ENCODE data around the gene SGTA. TPM values are rescaled to one million over a fixed set of nuclear protein-coding genes. Genes with fewer than 3 reads are reported as not detected.

Gene SGTA
- total RNA-seq, 2 experiments from 2014 or later: 51.0 to 51.1 TPM

DNA sequence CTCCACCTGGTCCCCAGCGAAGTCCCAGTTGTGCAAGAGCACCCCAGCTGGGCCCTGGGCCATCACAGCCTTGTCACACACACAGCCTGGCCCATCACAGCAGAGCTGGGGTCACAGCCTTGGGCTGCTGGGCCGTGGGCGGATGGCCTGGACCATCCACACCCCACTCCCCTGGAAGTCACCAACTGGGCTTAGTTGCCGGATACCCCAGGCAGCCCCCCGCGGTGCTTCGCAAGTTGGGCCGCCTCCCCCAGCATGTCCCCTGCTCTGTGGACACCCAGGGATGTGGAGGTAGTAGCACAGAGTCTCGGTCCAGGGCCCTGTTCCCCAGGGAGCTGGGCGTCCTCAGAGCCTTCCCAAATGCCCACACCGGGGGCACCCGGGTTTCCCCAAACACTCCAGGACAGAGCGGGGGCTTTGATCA lies 32.1 kb upstream of the SGTA start:
- H3K27ac Mint-ChIP-seq: no peak overlapping the region

DNA sequence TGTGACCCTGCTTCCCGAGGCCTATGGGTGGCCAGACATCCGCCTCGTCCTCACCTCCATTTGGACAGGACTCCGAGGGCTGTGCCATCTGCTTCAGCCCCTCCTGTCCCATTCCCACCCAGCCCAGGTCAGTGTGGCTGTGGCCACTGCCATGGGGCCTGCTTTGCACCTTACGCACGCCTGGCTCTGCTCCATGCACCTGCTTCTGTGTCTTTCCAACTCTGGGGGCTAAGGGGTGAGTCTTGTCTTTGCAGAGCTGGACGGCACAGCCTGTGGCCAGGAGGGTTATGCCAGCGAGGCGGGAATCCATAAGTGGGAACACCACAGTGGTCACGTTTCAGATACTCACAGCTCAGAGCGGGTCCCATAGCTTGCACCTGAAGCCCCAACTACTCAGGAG lies 31.4 kb upstream of the SGTA start:
- POLR2A ChIA-PET: no interaction called here

More for the DNA sequence above, 32.1 kb upstream of the SGTA start:
- Mint-ChIP-seq H3K36me3 (ENCODE audit: low read depth) (peaks cover 2% of the 10 kb centered on the region), H3K4me3 (no peak overlapping the region), H3K27me3 (ENCODE audit: low read depth) (no peaks in the 10 kb centered on the region), H3K4me1 (ENCODE audit: low read depth) (peaks cover 1% of the 10 kb centered on the region), H3K9me3 (ENCODE audit: insufficient read depth) (no peaks in the 10 kb centered on the region)
- no peak for ATAC-seq
- DNase-seq: no peak
- ChIA-PET CTCF (no interaction called here), POLR2A (no interaction called here)

DNA sequence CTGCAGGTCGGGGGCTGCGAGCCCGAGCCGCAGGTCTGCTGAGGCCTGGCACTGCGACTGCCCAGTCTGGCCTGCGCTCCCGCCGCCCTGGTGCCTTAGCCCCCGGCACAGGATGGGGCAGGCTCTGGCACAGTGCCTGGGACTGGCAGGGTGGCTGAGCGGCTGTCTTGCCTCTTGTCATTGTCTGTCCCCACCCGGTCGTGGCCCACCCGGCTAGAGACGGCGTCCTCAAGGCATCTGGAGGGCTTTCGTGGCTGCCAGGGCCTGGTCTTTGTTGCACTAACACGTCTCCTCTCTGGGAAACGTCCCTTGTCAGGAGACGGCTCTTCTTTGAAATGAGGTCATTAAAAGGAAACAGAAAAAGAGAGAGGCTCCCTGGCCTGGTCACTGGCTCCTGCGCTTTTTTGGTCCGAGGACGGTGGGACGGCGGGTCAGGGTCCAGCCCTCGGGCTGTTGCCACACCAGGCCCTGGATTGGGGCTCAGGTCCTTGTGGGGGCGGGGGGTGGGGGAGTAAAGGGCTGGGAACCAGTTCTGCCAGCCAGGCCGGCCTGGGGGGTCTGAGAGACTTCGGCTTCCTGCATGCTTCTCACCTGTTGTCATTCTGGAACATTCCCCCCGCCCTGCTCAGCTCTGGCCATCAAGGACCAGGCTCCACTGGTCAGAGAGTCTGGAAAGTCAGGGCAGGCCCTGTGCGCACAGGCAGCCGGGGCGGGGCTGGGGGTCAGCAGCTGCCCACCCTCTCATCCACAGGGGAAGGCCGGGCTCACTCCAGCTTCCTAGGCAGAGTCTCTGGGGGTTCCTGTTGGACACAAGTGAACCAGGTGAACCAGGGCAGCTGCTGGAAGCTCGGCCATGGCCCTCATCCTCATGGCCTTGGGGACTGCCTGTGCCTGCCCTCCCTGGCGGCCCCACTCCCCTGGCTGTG lies 30.4 kb upstream of the SGTA start:
- ATAC-seq: no peak
- Mint-ChIP-seq H3K36me3 (ENCODE audit: low read depth) (peaks cover 15% of the 10 kb centered on the region), H3K27me3 (ENCODE audit: low read depth) (no peaks in the 10 kb centered on the region), H3K4me3 (no peak overlapping the region), H3K27ac (no peak overlapping the region), H3K4me1 (ENCODE audit: low read depth) (no peaks in the 10 kb centered on the region), H3K9me3 (ENCODE audit: insufficient read depth) (no peaks in the 10 kb centered on the region)
- CTCF ChIA-PET: no interaction called here
- no peak for DNase-seq
- POLR2A ChIA-PET: no interaction called here

More for the DNA sequence above, 31.4 kb upstream of the SGTA start:
- no peak overlapping the region for H3K27ac Mint-ChIP-seq
- H3K9me3 Mint-ChIP-seq (ENCODE audit: insufficient read depth): no peaks in the 10 kb centered on the region
- H3K4me3 Mint-ChIP-seq: no peak overlapping the region
- H3K36me3 Mint-ChIP-seq (ENCODE audit: low read depth): peaks cover 7% of the 10 kb centered on the region
- no peaks in the 10 kb centered on the region for H3K27me3 Mint-ChIP-seq (ENCODE audit: low read depth)
- no peak for DNase-seq
- no peaks in the 10 kb centered on the region for H3K4me1 Mint-ChIP-seq (ENCODE audit: low read depth)
- ATAC-seq: no peak
- CTCF ChIA-PET: no interaction called here

- ChIA-PET POLR2A (no interaction called here), CTCF (no interaction called here)
- no peak for DNase-seq
- peaks cover 15% of the 10 kb centered on the region for H3K36me3 Mint-ChIP-seq (ENCODE audit: low read depth)
- H3K27me3 Mint-ChIP-seq (ENCODE audit: low read depth): no peaks in the 10 kb centered on the region
- no peak overlapping the region for H3K4me3 Mint-ChIP-seq
- no peaks in the 10 kb centered on the region for H3K9me3 Mint-ChIP-seq (ENCODE audit: insufficient read depth)
- no peak for ATAC-seq
- no peak overlapping the region for H3K27ac Mint-ChIP-seq
- H3K4me1 Mint-ChIP-seq (ENCODE audit: low read depth): no peaks in the 10 kb centered on the region
These were observed 29.6 kb upstream of the SGTA start for GRCh38 chr19:2812414-2813234.

DNA sequence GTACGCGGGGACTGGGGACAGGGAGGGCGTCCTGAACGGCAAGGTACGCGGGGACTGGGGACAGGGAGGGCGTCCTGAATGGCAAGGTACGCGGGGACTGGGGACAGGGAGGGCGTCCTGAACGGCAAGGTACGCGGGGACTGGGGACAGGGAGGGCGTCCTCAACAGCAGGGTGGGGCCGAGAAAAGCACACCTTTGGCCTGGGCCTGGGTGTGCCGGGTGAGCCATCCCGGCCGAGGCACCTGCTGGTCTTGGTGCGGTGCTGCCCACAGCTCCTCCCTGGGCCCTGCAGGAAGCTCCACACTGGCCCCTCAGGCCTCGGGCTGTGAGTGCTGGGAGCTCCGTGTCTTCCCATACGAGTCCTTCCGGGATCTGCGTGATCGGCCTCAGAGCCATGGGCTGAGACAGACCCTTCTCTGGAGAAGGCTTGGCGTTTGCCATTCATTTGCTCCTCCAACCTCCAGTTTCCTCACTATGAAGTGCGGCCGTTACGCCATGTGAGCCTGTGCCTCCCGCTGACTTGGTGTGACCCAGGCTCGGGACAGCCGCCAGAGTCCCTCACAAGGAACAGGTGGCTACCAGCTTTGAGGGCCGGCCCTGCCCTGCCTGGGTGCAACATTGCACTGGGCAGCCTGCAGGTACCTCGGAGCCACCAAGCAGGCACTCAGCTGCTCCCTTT lies 28.8 kb upstream of the SGTA start:
- no peak overlapping the region for H3K27ac Mint-ChIP-seq
- no peaks in the 10 kb centered on the region for H3K9me3 Mint-ChIP-seq (ENCODE audit: insufficient read depth)
- ChIA-PET CTCF (no interaction called here), POLR2A (no interaction called here)
- H3K36me3 Mint-ChIP-seq (ENCODE audit: low read depth): peaks cover 15% of the 10 kb centered on the region
- H3K4me1 Mint-ChIP-seq (ENCODE audit: low read depth): no peaks in the 10 kb centered on the region
- no peak overlapping the region for H3K4me3 Mint-ChIP-seq
- no peak for DNase-seq
- H3K27me3 Mint-ChIP-seq (ENCODE audit: low read depth): no peaks in the 10 kb centered on the region
- ATAC-seq: no peak

DNA sequence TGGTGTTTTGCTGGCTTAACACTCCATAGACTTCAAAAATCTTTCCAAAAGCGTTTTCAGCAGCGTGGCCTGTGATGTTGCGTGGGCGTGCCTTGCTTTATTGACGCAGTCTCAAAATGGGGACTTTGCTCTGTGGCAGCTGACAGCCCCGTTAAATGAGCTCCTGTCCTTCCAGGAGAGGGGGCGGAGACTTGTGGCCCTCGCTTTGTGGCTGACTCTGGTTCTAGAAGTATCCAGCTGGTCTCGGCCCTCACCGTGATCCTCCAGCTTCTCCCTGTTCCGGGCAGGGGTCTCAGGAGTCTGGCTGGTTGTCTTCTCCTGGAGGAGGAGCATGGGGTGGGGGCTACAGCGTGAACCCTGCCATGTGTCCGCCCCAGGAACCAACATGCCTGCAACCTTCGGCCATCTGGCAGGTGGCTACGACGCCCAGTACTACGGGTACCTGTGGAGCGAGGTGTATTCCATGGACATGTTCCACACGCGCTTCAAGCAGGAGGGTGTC lies 28.2 kb upstream of the SGTA start:
- no peaks in the 10 kb centered on the region for H3K9me3 Mint-ChIP-seq (ENCODE audit: insufficient read depth)
- ATAC-seq: no peak
- no peak for DNase-seq
- H3K27me3 Mint-ChIP-seq (ENCODE audit: low read depth): no peaks in the 10 kb centered on the region
- ChIA-PET POLR2A (no interaction called here), CTCF (no interaction called here)
- no peaks in the 10 kb centered on the region for H3K4me1 Mint-ChIP-seq (ENCODE audit: low read depth)
- no peak overlapping the region for H3K27ac Mint-ChIP-seq
- no peak overlapping the region for H3K4me3 Mint-ChIP-seq
- H3K36me3 Mint-ChIP-seq (ENCODE audit: low read depth): peaks cover 16% of the 10 kb centered on the region

- ChIA-PET CTCF (no interaction called here), POLR2A (interaction anchor here (0.6 kb wide), 1 partner anchor 16 kb away, joined by 3 read pairs; no protein-coding TSS in a partner anchor)
- Mint-ChIP-seq H3K4me3 (no peak overlapping the region), H3K27me3 (ENCODE audit: low read depth) (no peaks in the 10 kb centered on the region), H3K4me1 (ENCODE audit: low read depth) (no peaks in the 10 kb centered on the region), H3K27ac (no peak overlapping the region), H3K9me3 (ENCODE audit: insufficient read depth) (no peaks in the 10 kb centered on the region), H3K36me3 (ENCODE audit: low read depth) (peaks cover 18% of the 10 kb centered on the region)
- ATAC-seq (no peak), DNase-seq (no peak)
These were observed 27.3 kb upstream of the SGTA start for GRCh38 chr19:2810141-2811091.

GRCh38 chr19:2809387-2810140 lies 26.5 kb upstream of the SGTA start:
- Mint-ChIP-seq H3K27me3 (ENCODE audit: low read depth) (no peaks in the 10 kb centered on the region), H3K4me3 (no peak overlapping the region), H3K36me3 (ENCODE audit: low read depth) (peaks cover 22% of the 10 kb centered on the region), H3K9me3 (ENCODE audit: insufficient read depth) (no peaks in the 10 kb centered on the region), H3K4me1 (ENCODE audit: low read depth) (no peaks in the 10 kb centered on the region), H3K27ac (no peak overlapping the region)
- ATAC-seq: no peak
- ChIA-PET CTCF (no interaction called here), POLR2A (interaction anchor here (0.6 kb wide), 1 partner anchor 15 kb away, joined by 3 read pairs; no protein-coding TSS in a partner anchor)
- DNase-seq: no peak

DNA sequence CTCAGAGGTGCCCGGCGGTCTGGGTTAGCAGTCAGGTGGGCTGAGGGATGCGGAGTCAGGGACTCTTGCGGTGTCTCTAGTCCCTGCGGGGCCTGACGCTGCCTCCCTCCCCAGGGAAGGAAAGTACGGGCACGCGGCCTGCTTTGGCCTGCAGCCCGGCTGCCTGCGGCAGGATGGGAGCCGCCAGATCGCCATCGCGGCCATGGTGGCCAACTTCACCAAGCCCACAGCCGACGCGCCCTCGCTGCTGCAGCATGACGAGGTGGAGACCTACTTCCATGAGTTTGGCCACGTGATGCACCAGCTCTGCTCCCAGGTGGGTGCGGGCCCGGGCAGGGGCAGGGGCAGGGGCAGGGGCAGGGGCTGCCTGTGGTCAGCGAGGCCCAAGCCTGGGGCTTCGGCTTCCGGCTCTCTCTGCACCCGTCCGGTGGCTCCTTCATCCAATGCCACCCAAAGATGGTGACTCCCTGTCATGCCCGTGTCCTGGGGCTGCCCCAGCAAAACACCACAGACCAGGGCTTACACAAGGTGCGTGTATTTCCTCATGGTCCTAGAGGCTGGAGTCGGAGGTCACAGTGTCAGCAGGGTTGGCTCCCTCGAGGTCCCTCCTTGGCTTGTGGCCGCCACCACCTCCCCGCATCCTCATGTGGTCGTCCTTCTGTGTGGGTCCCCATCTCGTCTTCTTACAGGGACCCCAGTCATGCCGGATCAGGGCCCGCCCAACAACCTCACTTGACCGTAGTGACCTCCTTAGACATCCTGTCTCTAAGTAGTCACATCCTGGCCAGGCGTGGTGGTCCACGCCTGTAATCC lies 25.3 kb upstream of the SGTA start:
- no peaks in the 10 kb centered on the region for H3K9me3 Mint-ChIP-seq (ENCODE audit: insufficient read depth)
- no peaks in the 10 kb centered on the region for H3K27me3 Mint-ChIP-seq (ENCODE audit: low read depth)
- no peak overlapping the region for H3K4me3 Mint-ChIP-seq
- ATAC-seq (no peak), DNase-seq (no peak)
- H3K4me1 Mint-ChIP-seq (ENCODE audit: low read depth): no peaks in the 10 kb centered on the region
- peak overlapping the region; percentile 43 for H3K27ac Mint-ChIP-seq
- peaks cover 22% of the 10 kb centered on the region for H3K36me3 Mint-ChIP-seq (ENCODE audit: low read depth)
- POLR2A ChIA-PET: no interaction called here
- CTCF ChIA-PET: no interaction called here
